ENCODE measurements around the gene GGTA1.
A peak's percentile ranks its signal among the peaks of the same experiment; 100 is the strongest.
"Not testable (repeated sequence)": the region's sequence is repeated elsewhere in the genome, so short reads cannot be mapped to it uniquely, and the experiment has no call there.

Gene GGTA1

GRCh38 chr9:121499427-121500164 is at the start of gene GGTA1:
Gene GGTA1 (minus strand): TSS chr9:121499844. CDS start chr9:121467922, 31,922 bp downstream.
- peak; percentile 9 to 15 for DNase-seq

- DNase-seq = no peak
Measured at GRCh38 chr9:121548666-121549065, 49.0 kb upstream of the GGTA1 start.

GRCh38 chr9:121545875-121546423 is 46.3 kb upstream of the GGTA1 start:
- peak; percentile 78 to 82 for DNase-seq

- DNase-seq = no peak
Measured at GRCh38 chr9:121545150-121545874, 45.7 kb upstream of the GGTA1 start.

- DNase-seq = no peak
Measured at GRCh38 chr9:121542025-121542424, 42.4 kb upstream of the GGTA1 start.

GRCh38 chr9:121541256-121541655 is 41.6 kb upstream of the GGTA1 start:
- DNase-seq = no peak

- DNase-seq = no peak
Measured at GRCh38 chr9:121538221-121538620, 38.6 kb upstream of the GGTA1 start.

- DNase-seq = no peak
Measured at GRCh38 chr9:121537283-121537682, 37.6 kb upstream of the GGTA1 start.

GRCh38 chr9:121532881-121533280 is 33.2 kb upstream of the GGTA1 start:
- no peak for DNase-seq

- no peak for DNase-seq
Measured at GRCh38 chr9:121529237-121529987, 29.8 kb upstream of the GGTA1 start.

- no peak for DNase-seq
Measured at GRCh38 chr9:121528642-121529041, 29.0 kb upstream of the GGTA1 start.

GRCh38 chr9:121527371-121527770 is 27.7 kb upstream of the GGTA1 start:
- no peak for DNase-seq

- not testable (repeated sequence) for DNase-seq
Measured at GRCh38 chr9:121519688-121520087, 20.0 kb upstream of the GGTA1 start.

GRCh38 chr9:121518634-121519033 is 19.0 kb upstream of the GGTA1 start:
- no peak for DNase-seq

- DNase-seq = not testable (repeated sequence)
Measured at GRCh38 chr9:121513166-121513565, 13.5 kb upstream of the GGTA1 start.

- no peak for DNase-seq
Measured at GRCh38 chr9:121510766-121511550, 11.3 kb upstream of the GGTA1 start.

GRCh38 chr9:121509180-121509579 is 9.5 kb upstream of the GGTA1 start:
- no peak for DNase-seq

- no peak for DNase-seq
Measured at GRCh38 chr9:121508415-121508814, 8.8 kb upstream of the GGTA1 start.

- DNase-seq = no peak
Measured at GRCh38 chr9:121505903-121506735, 6.5 kb upstream of the GGTA1 start.

- no peak for DNase-seq
Measured at GRCh38 chr9:121503444-121503843, 3.8 kb upstream of the GGTA1 start.

- no peak for DNase-seq
Measured at GRCh38 chr9:121500165-121500478, 478 bp upstream of the GGTA1 start.

- DNase-seq = peak in 1 of 2 experiments; percentile 1
Measured at GRCh38 chr9:121499177-121499426, 542 bp downstream of the GGTA1 start.
